ENCODE measurements around the gene ZNF418.

DNA sequence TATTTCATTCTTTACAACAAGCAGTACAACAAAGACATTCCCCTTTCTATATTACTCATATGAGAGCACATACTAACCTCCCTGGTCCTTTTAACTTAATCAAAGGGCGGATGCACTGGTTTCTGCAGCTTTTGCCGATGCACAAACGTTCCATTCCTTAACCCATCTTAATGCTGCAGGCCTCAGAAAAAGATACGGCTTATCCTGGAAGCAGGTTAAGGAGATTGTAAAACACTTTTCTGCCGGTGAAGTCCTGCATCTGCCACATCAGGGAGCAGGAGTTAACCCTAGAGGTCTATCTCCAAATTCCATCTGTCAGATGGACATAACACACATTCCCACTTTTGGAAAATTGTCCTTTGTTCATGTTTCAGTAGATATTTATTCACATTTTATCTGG, 34.9 kb downstream of the ZNF418 start:
- TF ChIP-seq, protein P1, sequence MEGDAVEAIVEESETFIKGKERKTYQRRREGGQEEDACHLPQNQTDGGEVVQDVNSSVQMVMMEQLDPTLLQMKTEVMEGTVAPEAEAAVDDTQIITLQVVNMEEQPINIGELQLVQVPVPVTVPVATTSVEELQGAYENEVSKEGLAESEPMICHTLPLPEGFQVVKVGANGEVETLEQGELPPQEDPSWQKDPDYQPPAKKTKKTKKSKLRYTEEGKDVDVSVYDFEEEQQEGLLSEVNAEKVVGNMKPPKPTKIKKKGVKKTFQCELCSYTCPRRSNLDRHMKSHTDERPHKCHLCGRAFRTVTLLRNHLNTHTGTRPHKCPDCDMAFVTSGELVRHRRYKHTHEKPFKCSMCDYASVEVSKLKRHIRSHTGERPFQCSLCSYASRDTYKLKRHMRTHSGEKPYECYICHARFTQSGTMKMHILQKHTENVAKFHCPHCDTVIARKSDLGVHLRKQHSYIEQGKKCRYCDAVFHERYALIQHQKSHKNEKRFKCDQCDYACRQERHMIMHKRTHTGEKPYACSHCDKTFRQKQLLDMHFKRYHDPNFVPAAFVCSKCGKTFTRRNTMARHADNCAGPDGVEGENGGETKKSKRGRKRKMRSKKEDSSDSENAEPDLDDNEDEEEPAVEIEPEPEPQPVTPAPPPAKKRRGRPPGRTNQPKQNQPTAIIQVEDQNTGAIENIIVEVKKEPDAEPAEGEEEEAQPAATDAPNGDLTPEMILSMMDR (IDR thresholded peaks at IDR 0.05; ENCODE audit: borderline replicate concordance, extremely low read depth, low read length, poor library complexity, severe bottlenecking) = no peak
- no peak for TF ChIP-seq EZH2 (IDR thresholded peaks at IDR 0.05; ENCODE audit: borderline replicate concordance, low read depth, low read length, severe bottlenecking)
